Ishikawa (cell line): Measurements from ENCODE around the gene CREB3L2.

Experiments used
- REST ChIP-seq: IDR thresholded peaks from 2 replicates; pipeline ENCODE4 v1.6.1; 2012; ENCODE audit warnings: low read depth, mild to moderate bottlenecking
- TAF1 ChIP-seq: IDR thresholded peaks from 2 replicates; pipeline ENCODE4 v1.6.1; 2012; ENCODE audit warnings: low read depth, mild to moderate bottlenecking
- USF1 ChIP-seq: IDR thresholded peaks from 2 replicates; pipeline ENCODE4 v1.6.1; 2012

- no peak for TF ChIP-seq USF1
- TF ChIP-seq TAF1: no peak
- TF ChIP-seq REST: no peak
Observed at GRCh38 chr7:137956183-137956582, 45.7 kb downstream of the CREB3L2 start.
